ENCODE data around the gene MSI2.

The MSI2 gene

DNA sequence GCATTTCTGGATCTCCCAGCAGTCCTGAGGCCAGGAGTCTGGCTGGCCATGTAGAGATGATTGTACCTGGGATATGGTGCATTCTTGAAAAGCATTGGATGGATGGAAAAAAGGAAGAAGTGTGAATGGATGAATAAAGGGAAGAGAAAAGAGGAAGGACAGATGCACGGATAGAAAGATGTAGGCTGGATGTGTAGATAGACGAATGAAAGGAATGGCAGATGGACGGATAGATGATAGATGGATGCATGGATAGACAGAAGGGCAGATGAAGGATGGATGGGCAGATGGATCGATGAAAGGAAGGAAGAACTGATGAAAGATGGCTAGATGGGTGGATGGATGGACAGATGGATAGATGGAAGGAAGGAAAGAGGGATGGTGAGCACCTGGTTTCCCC lies 210.9 kb downstream of the MSI2 start:
- TF ChIP-seq, protein P1, sequence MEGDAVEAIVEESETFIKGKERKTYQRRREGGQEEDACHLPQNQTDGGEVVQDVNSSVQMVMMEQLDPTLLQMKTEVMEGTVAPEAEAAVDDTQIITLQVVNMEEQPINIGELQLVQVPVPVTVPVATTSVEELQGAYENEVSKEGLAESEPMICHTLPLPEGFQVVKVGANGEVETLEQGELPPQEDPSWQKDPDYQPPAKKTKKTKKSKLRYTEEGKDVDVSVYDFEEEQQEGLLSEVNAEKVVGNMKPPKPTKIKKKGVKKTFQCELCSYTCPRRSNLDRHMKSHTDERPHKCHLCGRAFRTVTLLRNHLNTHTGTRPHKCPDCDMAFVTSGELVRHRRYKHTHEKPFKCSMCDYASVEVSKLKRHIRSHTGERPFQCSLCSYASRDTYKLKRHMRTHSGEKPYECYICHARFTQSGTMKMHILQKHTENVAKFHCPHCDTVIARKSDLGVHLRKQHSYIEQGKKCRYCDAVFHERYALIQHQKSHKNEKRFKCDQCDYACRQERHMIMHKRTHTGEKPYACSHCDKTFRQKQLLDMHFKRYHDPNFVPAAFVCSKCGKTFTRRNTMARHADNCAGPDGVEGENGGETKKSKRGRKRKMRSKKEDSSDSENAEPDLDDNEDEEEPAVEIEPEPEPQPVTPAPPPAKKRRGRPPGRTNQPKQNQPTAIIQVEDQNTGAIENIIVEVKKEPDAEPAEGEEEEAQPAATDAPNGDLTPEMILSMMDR (IDR thresholded peaks at IDR 0.05; ENCODE audit: low read depth, low read length) = no peak
- H3K4me1 ChIP-seq = peaks cover 20% of the 10 kb centered on the region
- H3K4me3 ChIP-seq (ENCODE audit: low read depth, low read length) = no peak overlapping the region
- peaks cover 9% of the 10 kb centered on the region for H3K36me3 ChIP-seq
- no peaks in the 10 kb centered on the region; the same call in 1 of the 2 replicates for H3K27me3 ChIP-seq
- no peaks in the 10 kb centered on the region for H3K9me3 ChIP-seq
- no peak for DNase-seq

DNA sequence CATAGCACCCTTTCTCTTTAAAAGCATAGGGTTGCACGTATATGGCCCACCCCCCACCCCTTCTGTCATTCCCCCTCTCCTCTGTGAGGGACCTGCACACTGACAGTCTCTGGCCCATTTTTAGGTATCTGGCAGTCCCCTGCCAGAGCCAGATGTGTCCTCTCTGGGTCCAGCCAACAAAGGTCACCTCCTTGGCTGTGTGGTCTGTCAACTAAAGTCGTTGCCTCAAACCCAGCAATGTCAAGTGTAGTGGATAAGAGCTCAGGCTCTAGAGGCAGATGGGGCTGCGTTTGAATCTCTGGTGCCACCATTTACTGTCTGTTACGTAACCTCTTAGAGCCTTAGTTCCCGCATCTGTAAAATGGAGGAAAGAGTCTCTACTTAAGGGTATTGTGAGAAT lies 211.5 kb downstream of the MSI2 start:
- Histone ChIP-seq H3K9me3 (no peaks in the 10 kb centered on the region), H3K4me1 (peaks cover 20% of the 10 kb centered on the region), H3K36me3 (peaks cover 9% of the 10 kb centered on the region), H3K27me3 (no peaks in the 10 kb centered on the region; the same call in 1 of the 2 replicates), H3K4me3 (ENCODE audit: low read depth, low read length) (no peak overlapping the region)
- DNase-seq = no peak
- TF ChIP-seq, protein P1 (IDR thresholded peaks at IDR 0.05; ENCODE audit: low read depth, low read length) = no peak

DNA sequence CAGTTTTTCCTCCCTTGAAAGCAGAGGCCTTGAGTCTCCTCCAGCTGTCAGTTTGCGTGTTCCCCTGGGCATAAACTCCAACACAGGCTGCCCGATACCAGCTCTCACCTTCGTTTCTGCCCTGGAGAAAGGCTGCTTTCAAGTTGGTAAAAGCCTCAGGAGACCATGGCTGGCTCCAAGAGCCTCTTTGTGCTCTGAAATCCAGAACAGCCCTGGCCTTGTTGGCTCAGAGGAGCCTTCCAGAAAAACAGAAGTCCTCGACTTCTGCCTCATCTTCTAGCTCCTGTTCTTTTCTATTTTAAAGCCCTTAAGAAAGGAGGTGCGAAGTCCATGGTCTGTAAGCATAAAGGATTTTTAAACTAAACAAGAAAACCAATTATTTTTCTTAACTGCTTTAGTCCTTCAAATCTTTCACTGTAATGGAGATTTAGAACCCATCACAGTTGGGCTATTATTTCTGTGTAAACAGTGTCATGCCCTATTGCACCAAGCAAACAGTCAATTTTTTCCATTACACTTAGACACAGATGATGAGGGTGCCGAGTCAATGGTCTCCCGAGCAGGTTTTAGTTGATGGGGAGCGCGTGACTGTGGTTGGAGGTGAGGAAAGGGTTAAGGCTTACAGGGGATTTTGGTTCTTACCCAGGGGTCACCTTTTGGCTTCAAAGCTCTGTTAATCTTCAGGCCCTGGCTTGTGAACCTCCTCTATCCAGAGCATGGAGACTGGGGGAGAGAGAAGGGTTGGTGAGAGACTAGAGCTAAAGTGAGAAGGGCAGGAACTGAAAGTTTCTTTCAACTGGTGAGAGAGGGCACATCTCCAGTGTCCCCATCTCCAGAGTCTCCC lies 212.8 kb downstream of the MSI2 start:
- Histone ChIP-seq H3K9me3 (no peaks in the 10 kb centered on the region), H3K27me3 (no peaks in the 10 kb centered on the region; the same call in 1 of the 2 replicates), H3K4me1 (peaks cover 20% of the 10 kb centered on the region), H3K4me3 (ENCODE audit: low read depth, low read length) (no peak overlapping the region), H3K36me3 (peaks cover 9% of the 10 kb centered on the region)
- TF ChIP-seq, protein P1 (IDR thresholded peaks at IDR 0.05; ENCODE audit: low read depth, low read length) = no peak
- no peak for DNase-seq

DNA sequence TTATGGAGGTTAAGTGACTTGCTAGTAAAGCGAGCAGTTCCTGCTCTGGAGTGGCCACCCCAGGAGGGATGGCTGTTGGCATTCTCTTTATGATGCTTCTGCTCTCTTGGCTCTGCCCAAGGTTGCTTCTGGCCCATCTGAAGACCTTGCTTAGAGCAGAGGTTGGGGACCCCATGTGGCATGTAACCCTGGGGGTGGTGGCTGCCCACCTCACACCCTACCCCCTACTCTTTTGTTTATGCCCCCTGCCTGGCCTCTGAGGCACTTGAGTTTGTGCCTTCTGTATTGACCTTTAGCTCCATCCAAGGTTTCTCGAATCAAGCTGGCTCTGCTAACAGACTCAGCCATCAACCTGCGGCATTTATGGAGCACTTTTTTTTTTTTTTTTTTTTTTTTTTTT lies 214.6 kb downstream of the MSI2 start:
- H3K4me1 ChIP-seq = peaks cover 14% of the 10 kb centered on the region
- TF ChIP-seq, protein P1 (IDR thresholded peaks at IDR 0.05; ENCODE audit: low read depth, low read length) = no peak
- no peak overlapping the region for H3K4me3 ChIP-seq (ENCODE audit: low read depth, low read length)
- DNase-seq = no peak
- H3K9me3 ChIP-seq = no peaks in the 10 kb centered on the region
- H3K27me3 ChIP-seq = no peaks in the 10 kb centered on the region
- peaks cover 7% of the 10 kb centered on the region; the same call in 1 of the 2 replicates for H3K36me3 ChIP-seq

DNA sequence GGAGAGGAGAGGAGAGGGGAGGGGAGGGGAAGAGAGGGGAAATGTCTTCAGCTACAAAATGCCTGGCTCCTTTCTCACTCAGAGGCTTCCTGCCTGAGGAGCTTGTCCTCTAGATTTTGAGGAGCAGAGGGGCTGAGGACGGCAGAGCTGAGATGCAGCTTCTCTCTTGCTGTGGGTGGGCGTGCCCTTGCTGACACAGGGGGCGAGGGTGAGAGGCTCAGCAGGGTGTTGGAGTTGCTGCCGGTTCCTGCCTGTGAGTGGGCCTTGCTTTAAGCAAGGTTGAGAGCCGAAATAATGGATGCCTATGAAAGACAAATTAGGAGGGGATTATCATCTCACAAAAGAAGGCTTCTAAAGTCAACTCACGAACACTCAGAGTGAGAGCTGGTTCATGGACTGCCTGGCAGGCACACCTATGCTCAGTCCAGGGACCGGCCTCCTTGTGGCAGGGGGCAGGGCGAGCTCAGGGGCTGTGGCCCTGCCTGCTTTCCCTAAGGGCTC lies 215.6 kb downstream of the MSI2 start:
- no peaks in the 10 kb centered on the region for H3K9me3 ChIP-seq
- no peak overlapping the region for H3K4me3 ChIP-seq (ENCODE audit: low read depth, low read length)
- TF ChIP-seq, protein P1 (IDR thresholded peaks at IDR 0.05; ENCODE audit: low read depth, low read length) = no peak
- H3K27me3 ChIP-seq = no peaks in the 10 kb centered on the region
- H3K36me3 ChIP-seq = peaks cover 7% of the 10 kb centered on the region; the same call in 1 of the 2 replicates
- no peak for DNase-seq
- peaks cover 6% of the 10 kb centered on the region for H3K4me1 ChIP-seq

DNA sequence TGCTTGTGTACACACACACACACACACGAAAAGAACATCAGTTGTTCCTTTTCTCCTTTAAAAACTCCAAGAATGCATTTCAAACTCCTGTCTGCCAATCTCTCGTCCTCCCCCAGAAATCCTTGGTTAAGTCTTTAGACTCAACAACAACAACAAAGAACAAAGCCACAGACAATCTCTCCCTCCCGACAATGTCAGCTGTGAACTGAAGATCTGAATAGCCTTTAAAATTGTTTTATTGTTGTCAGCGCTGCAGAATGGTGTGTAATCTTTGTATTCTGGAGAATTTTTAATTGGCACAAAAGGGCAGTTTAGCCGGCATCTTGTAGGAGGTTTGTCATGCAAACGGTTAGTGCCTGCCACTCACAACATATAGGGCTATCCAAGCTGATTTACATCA lies 219.5 kb downstream of the MSI2 start:
- Histone ChIP-seq H3K9me3 (no peaks in the 10 kb centered on the region), H3K27me3 (no peaks in the 10 kb centered on the region), H3K4me3 (ENCODE audit: low read depth, low read length) (no peak overlapping the region), H3K4me1 (peaks cover 35% of the 10 kb centered on the region), H3K36me3 (no peaks in the 10 kb centered on the region)
- TF ChIP-seq, protein P1 (IDR thresholded peaks at IDR 0.05; ENCODE audit: low read depth, low read length) = no peak
- no peak for DNase-seq
